Parathyroid adenoma (tissue), 2 donors: ENCODE measurements around the gene AFF3.

Experiments used
- H2AFZ ChIP-seq: fragments of 300-600 bp; sonication (generic); one replicate; pipeline ENCODE4 v1.7.0; 2017; ENCODE audit warnings: antibody characterized with exemption, mild to moderate bottlenecking
- H3K27ac ChIP-seq: fragments of 300-600 bp; sonication (generic); one replicate; pipeline ENCODE4 v1.7.0; 2017
- H3K27me3 ChIP-seq: fragments of 300-600 bp; sonication (generic); one replicate; pipeline ENCODE4 v1.7.0; 2017; ENCODE audit warnings: low read length; ENCODE audit not compliant: control insufficient read depth, insufficient read depth
- H3K36me3 ChIP-seq: fragments of 300-600 bp; sonication (generic); one replicate; pipeline ENCODE4 v1.7.0; 2017; ENCODE audit warnings: low read length; ENCODE audit not compliant: control insufficient read depth, insufficient read depth
- H3K4me1 ChIP-seq: fragments of 300-600 bp; sonication (generic); one replicate; pipeline ENCODE4 v1.7.0; 2017; ENCODE audit warnings: control low read depth
- H3K4me2 ChIP-seq: fragments of 300-600 bp; sonication (generic); one replicate; pipeline ENCODE4 v1.7.0; 2017; ENCODE audit warnings: low read length
- H3K4me3 ChIP-seq: fragments of 300-600 bp; sonication (generic); one replicate; pipeline ENCODE4 v1.7.0; 2017; ENCODE audit warnings: low read depth, low read length
- H3K79me2 ChIP-seq: fragments of 300-600 bp; sonication (generic); one replicate; pipeline ENCODE4 v1.7.0; 2017; ENCODE audit warnings: control low read depth
- H3K9ac ChIP-seq: fragments of 300-600 bp; sonication (generic); one replicate; pipeline ENCODE4 v1.7.0; 2017; ENCODE audit warnings: mild to moderate bottlenecking
- H3K9me3 ChIP-seq: fragments of 300-600 bp; sonication (generic); one replicate; pipeline ENCODE4 v1.7.0; 2017; ENCODE audit warnings: low read length; ENCODE audit not compliant: control insufficient read depth
- TF ChIP-seq, protein P1 (sequence below): fragments of 300-600 bp; sonication (generic); IDR thresholded peaks from one replicate; pipeline ENCODE4 v1.7.0; 2017; ENCODE audit warnings: antibody characterized with exemption, mild to moderate bottlenecking
- donor health status: primary hyperparathyroidism.

The AFF3 gene

DNA sequence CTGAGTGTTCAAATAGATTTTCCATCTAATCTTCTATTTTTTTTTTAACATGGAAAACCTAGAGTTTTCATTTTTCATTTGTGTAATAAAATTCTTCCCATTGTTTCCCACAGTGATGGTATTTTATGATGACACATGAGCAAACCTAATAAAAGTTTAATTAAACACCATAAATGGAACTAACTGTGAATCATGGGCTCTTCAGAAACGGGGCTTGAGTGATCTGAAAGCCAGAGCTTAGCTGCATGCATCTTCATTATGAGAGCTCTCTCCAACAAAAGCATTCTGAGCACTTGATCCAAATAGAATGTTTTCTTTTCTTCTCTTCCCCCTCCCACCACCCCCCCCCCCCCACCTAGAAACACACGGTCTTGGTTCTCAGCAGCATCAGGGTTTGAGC, 570.4 kb downstream of the AFF3 start:
- Histone ChIP-seq H3K4me1 (no peaks in the 10 kb centered on the region), H2AFZ (no peak overlapping the region), H3K27me3 (no peaks in the 10 kb centered on the region), H3K79me2 (no peaks in the 10 kb centered on the region), H3K9me3 (no peaks in the 10 kb centered on the region), H3K36me3 (no peaks in the 10 kb centered on the region), H3K9ac (no peak overlapping the region), H3K4me3 (no peak overlapping the region), H3K4me2 (no peak overlapping the region), H3K27ac (no peak overlapping the region)
- TF ChIP-seq, protein P1, sequence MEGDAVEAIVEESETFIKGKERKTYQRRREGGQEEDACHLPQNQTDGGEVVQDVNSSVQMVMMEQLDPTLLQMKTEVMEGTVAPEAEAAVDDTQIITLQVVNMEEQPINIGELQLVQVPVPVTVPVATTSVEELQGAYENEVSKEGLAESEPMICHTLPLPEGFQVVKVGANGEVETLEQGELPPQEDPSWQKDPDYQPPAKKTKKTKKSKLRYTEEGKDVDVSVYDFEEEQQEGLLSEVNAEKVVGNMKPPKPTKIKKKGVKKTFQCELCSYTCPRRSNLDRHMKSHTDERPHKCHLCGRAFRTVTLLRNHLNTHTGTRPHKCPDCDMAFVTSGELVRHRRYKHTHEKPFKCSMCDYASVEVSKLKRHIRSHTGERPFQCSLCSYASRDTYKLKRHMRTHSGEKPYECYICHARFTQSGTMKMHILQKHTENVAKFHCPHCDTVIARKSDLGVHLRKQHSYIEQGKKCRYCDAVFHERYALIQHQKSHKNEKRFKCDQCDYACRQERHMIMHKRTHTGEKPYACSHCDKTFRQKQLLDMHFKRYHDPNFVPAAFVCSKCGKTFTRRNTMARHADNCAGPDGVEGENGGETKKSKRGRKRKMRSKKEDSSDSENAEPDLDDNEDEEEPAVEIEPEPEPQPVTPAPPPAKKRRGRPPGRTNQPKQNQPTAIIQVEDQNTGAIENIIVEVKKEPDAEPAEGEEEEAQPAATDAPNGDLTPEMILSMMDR: no peak

DNA sequence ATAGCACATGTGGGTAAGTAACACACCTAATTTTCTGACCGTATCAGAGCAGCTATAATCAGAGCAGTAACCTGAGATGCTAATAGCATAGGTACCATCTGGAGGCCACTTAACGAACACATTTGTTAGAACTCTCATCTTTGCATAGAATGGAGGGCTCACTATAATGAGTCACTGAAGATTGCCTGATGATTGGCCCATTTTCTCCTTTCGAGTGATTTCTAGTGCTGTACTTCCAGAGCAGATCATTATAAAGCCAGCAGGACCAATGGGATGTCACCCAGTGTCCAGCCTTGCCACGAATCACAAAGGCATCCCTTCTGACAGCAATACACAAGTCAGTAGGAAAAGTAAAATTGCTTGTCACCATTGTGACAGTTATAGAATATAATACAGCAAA, 570.9 kb downstream of the AFF3 start:
- Histone ChIP-seq H3K36me3 (no peaks in the 10 kb centered on the region), H3K27ac (no peak overlapping the region)

DNA sequence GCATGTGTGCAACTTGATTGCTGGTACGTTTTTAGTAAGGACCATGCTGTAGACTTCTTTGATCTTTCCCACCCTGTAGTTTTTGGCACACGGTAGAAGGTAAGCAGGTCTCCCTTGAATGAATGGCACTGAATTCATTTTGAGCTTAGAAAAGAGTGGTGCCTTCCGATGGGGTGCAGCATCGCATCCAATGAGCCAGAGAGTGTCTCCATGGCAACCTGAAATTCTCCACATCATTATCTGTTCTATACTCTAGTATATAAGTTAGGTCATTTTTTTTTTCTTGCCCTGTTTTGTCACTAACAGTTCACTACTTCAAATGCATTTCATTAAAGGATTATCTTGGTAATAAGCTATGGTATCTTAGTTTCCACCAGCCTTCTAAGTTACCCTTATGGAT, 571.4 kb downstream of the AFF3 start:
- Histone ChIP-seq H3K27ac (no peak overlapping the region), H3K4me3 (no peak overlapping the region), H3K36me3 (no peaks in the 10 kb centered on the region), H3K27me3 (no peaks in the 10 kb centered on the region), H2AFZ (no peak overlapping the region), H3K4me2 (no peak overlapping the region), H3K9ac (no peak overlapping the region), H3K4me1 (no peaks in the 10 kb centered on the region), H3K79me2 (no peaks in the 10 kb centered on the region), H3K9me3 (no peaks in the 10 kb centered on the region)
- TF ChIP-seq, protein P1: no peak

More for the DNA sequence above, 570.9 kb downstream of the AFF3 start:
- no peaks in the 10 kb centered on the region for H3K9me3 ChIP-seq
- H3K4me2 ChIP-seq: no peak overlapping the region
- H3K4me1 ChIP-seq: no peaks in the 10 kb centered on the region
- no peak overlapping the region for H3K4me3 ChIP-seq
- no peaks in the 10 kb centered on the region for H3K79me2 ChIP-seq
- TF ChIP-seq, protein P1: no peak
- H3K27me3 ChIP-seq: no peaks in the 10 kb centered on the region
- H2AFZ ChIP-seq: no peak overlapping the region
- no peak overlapping the region for H3K9ac ChIP-seq

DNA sequence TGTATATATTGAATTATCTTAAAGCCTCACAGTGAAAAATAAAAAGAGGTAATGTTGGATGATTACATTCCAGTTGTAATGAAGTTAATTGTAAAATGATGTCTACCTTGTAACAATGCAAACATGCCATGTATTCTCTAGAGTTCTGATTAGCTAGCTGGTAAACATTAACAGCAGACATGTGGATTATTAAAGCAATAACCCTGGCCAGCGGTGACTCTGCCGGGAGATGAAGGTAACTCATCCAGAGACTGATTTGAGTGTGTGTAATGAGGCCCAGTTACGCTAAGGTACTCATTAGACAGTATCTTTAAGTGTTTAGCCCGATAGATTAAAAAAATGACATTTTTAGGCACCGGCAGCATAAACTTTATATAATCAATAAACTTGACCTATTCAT, 573.0 kb downstream of the AFF3 start:
- Histone ChIP-seq H3K4me3 (no peak overlapping the region), H2AFZ (no peak overlapping the region), H3K9me3 (no peaks in the 10 kb centered on the region), H3K27me3 (no peaks in the 10 kb centered on the region), H3K27ac (no peak overlapping the region), H3K79me2 (no peaks in the 10 kb centered on the region), H3K4me1 (no peaks in the 10 kb centered on the region), H3K4me2 (no peak overlapping the region), H3K36me3 (no peaks in the 10 kb centered on the region), H3K9ac (no peak overlapping the region)
- TF ChIP-seq, protein P1: no peak

DNA sequence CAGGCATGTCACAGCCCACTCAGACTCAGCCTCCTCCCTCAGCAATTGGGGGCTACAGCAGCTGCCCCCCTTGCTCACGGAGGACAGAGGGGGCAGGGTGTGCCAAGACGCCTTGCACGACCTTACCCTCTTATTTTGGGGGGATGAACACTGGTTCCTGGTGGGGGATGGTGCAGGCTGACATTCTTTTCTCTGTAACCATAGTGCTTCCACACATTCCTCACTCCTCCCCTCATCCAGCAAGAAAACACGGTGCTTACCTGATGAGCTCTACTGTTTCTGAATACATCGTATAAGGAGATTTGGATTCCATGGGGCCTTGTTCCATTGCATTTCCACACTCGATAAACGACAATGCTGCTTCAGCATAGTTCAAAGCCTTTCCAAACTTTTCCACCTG, 577.2 kb downstream of the AFF3 start:
- TF ChIP-seq, protein P1: no peak
- Histone ChIP-seq H2AFZ (no peak overlapping the region), H3K36me3 (no peaks in the 10 kb centered on the region), H3K4me2 (no peak overlapping the region), H3K9ac (no peak overlapping the region), H3K27ac (no peak overlapping the region), H3K4me3 (no peak overlapping the region), H3K27me3 (no peaks in the 10 kb centered on the region), H3K9me3 (no peaks in the 10 kb centered on the region), H3K79me2 (no peaks in the 10 kb centered on the region), H3K4me1 (no peaks in the 10 kb centered on the region)
